NOMO-1 treated with dmso at 0.1 percent for 144 hours (cell line): Measurements from ENCODE around the gene RMND5B.
"Not testable (repeated sequence)": the region's sequence is repeated elsewhere in the genome, so short reads cannot be mapped to it uniquely, and the experiment has no call there.

Experiments used
- DNase-seq: peaks from one replicate; lab custom pipeline; 2025; ENCODE audit not compliant: unreplicated experiment; lab: John Stamatoyannopoulos, UW

Gene RMND5B, protein sequence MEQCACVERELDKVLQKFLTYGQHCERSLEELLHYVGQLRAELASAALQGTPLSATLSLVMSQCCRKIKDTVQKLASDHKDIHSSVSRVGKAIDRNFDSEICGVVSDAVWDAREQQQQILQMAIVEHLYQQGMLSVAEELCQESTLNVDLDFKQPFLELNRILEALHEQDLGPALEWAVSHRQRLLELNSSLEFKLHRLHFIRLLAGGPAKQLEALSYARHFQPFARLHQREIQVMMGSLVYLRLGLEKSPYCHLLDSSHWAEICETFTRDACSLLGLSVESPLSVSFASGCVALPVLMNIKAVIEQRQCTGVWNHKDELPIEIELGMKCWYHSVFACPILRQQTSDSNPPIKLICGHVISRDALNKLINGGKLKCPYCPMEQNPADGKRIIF

DNA sequence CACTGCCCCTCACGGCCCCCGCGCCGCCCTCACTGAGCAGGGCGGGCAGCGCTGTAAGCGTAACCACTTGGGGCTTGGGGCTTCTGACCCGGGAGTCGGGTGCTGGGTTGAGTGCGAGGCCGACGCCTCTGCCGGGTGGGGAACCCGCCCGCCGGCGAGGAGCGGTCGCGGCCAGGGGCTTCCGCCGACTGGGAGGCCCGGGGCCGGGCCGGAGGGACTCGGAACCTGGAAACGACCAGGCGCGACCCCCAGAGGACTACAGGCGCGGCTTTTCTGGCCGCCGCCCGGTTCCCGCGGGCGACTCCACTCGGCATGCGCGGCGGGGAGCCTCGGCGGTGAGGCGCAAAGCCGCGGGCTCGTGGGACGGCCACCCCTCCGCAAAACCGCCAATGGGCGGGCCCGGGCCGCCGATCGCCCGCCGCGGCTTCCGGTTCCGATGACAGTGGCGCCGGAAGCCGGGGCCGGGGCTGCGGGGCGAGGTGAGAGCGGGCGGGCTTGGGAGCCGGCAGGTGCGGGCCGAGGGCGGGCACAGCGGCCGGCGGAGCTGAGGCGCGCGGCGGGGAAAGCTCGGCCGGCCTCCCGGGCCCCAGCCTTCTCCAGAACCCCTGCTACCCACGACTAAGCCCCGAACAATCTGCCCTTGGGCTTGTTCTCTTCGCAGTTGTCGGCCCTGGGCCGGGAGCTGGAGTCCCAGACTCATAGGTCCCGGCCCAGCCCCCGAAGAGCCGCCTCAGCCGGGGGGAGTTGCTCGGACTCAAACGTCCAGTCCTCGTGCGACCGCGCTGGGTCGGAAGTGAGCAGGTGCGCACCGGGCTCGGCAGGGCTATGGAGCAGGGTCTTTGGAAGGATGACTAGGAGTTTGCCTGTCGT is at the start of gene RMND5B:
RMND5B (plus strand) TSS at position 439 of the 870 bp plus-strand sequence. CDS start 7,106 bp downstream, outside the sequence.
- peak; percentile 75 for DNase-seq

DNA sequence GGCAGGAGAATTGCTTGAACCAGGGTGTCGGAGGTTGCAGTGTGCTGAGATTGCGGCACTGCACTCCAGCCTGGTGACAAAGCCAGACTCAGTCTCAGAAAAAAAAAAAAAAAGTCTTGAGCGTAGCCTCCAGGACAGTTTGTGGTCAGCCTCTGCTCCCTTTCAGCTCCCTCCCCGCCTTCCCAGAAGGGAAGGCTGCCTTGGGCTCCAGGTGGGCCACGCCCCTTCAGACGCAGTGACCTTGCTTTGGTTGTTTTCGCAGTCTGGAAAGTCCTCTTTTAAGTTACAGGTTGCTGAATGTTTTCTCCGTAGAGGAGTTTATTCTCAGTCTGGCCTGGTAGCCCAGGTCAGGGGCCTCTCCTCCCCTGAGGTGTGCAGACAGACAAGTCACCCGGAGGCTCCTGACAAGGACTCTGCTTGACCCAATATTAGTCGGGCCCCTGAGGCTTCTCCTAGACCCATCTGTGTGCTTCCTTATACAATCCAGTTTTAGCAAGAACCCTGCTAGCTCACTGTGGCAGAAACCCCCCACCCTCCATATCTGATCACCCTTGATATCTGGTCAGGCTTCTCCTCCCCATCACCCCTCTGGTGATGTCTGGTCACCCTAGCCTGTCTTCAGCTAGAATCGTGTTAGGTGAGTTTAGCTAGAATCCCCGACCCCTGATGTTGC is 49.1 kb upstream of the RMND5B start:
- no peak for DNase-seq

- DNase-seq: no peak
Measured at GRCh38 chr5:178083922-178084321, 46.9 kb upstream of the RMND5B start.

GRCh38 chr5:178085316-178085715 is 45.5 kb upstream of the RMND5B start:
- DNase-seq: no peak

GRCh38 chr5:178086266-178086665 is 44.5 kb upstream of the RMND5B start:
- no peak for DNase-seq

DNA sequence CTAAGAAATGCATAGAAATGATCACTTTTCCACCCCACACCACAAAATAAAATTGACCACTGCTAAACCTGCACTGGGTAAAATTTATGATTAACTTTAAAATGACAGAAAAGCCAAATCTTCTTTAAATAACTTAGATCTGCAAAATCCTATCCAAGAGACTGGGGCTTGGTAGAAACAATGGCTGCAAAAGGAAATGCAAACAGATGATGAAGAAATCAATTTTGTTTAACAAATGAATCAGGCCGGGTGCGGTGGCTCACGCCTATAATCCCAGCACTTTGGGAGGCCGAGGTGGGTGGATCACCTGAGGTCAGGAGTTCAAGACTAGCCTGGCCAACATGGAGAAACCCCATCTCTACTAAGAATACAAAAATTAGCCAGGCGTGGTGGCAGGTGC is 43.6 kb upstream of the RMND5B start:
- DNase-seq: not testable (repeated sequence)

DNA sequence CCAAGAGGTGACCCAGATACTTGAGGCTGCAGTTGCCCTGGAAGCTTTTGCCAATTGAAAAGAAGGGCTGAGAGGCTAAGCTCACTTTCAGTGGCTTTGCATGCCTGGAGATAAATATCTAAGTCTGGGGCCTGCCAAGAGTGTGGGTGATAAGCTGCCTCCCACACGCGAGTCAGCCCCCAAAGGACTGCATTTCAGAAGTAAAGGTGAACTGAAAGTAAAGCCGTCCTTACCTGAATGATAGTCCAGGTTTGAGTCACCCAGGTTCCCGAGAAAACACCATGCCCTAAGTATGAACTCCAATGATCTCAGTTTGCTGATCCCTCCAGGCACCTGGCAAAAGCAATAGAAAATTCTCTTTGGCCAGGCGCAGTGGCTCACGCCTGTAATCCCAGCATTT is 40.0 kb upstream of the RMND5B start:
- DNase-seq: no peak

DNA sequence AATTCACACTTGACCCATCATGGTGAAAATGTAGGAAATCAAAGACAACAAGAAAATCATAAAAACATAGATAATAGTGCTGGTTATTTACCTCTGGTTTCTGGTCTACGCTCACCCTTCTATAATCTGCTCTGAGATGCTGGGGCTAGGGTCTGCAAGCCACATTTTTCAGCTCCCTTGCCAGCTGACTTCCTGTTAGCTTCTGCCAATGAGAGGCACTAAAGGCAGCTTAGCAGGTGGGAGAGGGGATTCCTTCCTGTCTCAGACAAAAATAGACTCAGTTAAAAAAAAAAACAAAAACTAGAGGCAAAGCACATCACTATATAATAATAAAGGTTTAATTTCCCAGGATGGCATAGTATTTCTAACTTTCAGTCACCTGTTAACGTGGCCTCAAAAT is 37.7 kb upstream of the RMND5B start:
- DNase-seq: no peak

- no peak for DNase-seq
Measured at GRCh38 chr5:178094345-178094744, 36.5 kb upstream of the RMND5B start.

- DNase-seq: no peak
Measured at GRCh38 chr5:178098685-178099084, 32.1 kb upstream of the RMND5B start.

- DNase-seq: no peak
Measured at GRCh38 chr5:178103612-178104011, 27.2 kb upstream of the RMND5B start.

- DNase-seq: no peak
Measured at GRCh38 chr5:178104492-178104891, 26.3 kb upstream of the RMND5B start.

DNA sequence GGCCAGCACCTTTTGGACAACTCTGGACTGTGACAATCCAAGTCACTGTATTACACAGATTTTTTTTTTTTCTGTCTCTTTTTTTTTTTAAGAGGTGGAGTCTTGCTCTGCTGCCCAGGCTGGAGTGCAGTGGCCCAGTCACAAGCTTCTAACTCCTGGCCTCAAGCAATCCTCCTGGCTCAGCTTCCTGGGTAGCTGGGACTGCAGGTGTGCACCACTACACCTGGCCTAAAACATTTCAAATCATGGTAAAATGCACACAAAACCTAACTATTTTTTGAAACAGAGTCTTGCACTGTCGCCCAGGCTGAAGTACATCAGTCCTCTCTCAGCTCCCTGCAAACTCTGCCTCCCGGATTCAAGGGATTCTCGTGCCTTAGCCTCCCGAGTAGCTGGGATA is 24.7 kb upstream of the RMND5B start:
- no peak for DNase-seq

DNA sequence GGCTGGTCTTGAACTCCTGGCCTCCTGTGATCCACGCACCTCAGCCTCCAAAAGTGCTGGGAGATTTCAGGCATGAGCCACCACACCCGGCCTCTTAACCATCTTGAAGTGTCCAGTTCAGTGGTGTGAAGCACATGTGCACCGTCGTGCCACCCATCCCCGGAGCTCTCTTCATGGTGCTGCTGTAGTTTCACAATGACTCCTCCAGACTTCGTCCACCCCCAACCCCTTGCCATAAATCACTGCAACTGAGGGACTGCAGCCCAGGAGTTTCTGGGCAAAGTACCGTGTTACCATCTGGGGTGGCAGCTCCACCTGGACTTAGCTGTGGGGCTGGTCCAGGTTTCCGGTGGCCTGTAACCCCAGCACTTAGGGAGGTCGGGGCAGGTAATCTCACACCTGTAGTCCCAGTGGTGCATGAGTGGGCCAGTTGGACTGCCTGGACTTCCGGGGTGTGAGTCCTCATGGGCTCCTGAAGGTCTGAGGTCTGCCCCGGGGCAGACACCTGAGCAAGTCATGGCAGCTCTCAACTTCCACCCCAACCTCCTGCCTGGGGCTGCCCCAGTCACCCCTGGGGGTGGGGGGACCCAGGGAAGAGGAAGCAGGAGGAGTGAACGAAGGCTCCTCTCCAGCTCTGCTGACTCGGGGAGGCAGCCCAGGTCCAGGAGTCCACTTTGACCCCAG is 24.1 kb upstream of the RMND5B start:
- DNase-seq: no peak

DNA sequence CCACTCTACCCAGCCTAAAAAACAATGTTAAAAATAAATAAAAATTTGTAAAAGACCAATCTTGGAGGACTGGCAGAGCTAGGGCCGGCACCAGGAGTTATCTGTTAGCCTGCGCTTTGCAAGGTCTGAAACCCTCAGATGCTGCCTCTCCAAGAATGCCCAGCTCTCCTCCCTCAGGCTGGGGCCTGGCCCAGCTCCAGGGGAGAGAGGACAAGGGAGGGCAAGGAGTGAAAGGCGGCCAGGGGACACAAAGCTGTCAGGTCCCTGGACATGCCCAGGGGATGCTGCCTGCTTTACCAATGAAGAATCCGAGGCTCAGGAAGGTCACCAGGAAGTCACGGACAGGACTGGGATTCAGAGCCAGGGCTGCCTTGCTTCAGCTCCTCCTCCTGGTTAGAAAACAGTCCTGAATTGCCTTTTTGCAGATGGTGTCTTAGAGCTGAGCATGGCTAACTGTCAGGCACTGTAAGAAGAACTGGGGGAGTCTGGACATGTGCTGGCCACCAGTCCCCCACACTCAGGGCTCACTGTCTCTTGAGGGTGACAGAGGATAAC is 23.0 kb upstream of the RMND5B start:
- DNase-seq: no peak

- no peak for DNase-seq
Measured at GRCh38 chr5:178108446-178108845, 22.4 kb upstream of the RMND5B start.

DNA sequence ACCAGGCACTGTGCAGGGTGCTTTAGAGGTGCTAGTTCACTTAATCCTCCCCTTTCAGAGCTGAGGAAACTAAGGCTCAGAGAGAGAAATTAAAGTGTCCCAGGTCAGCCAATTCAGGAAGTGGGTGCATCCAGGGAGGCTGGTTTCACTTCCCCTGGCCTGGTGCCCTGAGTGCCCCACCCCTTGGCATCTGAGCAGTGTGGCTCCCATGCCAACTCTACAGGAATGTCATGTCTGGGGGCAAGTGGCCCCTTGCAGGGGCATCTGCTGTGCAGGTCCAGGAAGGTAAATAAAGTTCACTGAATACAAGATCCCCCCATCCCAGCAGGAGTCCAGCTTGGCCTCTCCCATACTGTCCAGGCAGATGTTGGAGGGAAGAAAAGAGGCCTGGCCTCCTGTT is 21.8 kb upstream of the RMND5B start:
- DNase-seq: peak; percentile 29

GRCh38 chr5:178110511-178110910 is 20.3 kb upstream of the RMND5B start:
- no peak for DNase-seq

GRCh38 chr5:178111925-178112324 is 18.9 kb upstream of the RMND5B start:
- DNase-seq: no peak

DNA sequence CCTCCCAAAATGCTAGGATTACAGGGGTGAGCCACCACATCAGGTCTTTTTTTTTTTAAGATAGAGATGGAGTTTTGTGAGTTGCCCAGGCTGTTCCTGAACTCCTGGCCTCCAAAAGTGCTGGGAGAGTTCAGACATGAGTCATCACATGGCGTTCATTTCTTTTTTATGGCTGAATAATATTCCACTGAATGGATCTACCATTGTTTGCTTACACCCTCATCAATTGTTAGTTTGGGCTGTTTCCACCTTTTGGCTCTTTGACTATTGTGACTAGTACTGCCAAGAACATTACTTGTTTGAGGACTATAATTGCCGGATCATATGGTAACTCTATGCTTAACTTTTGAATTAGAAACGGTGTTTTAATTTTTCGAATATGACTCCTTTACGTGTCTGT is 18.3 kb upstream of the RMND5B start:
- DNase-seq: no peak
